H1 (cell line): ENCODE measurements around the gene STX12. TPM values are rescaled to one million over a fixed set of nuclear protein-coding genes. Genes with fewer than 3 reads are reported as not detected.

Experiments used
- CTCF ChIA-PET: fragments of 300-600 bp; sonication (Branson Sonifier 250); formaldehyde crosslinking; loops from one replicate; lab custom pipeline; 2021; ENCODE audit not compliant: partially characterized antibody; lab: Charles Lee
- POLR2A ChIA-PET: fragments of 300-600 bp; sonication (Branson Sonifier 250); formaldehyde crosslinking; loops from one replicate; lab custom pipeline; 2021; ENCODE audit warnings: inconsistent platforms; ENCODE audit not compliant: partially characterized antibody; lab: Charles Lee
- DNase-seq, 2 experiments: peaks; one replicate each; pipeline versions ENCODE4 v3.0.0 to v3.0.0-alpha.2; 2010 to 2022; ENCODE audit warnings: low spot score in 2 of 2, low read depth in 1 of 2, mixed read lengths in 1 of 2
- FAIRE-seq: peaks from 2 replicates; lab custom pipeline; 2011; peaks lifted over from hg19 to GRCh38; lab: Jason Lieb, UNC
- H2AFZ ChIP-seq: 2 replicates; pipeline ENCODE4 v1.8.1; 2012; ENCODE audit warnings: low read length, inconsistent platforms
- H2AK5ac ChIP-seq: 2 replicates; pipeline ENCODE4 v1.6.1; 2013; ENCODE audit warnings: low read depth, low read length
- H2BK120ac ChIP-seq: replicated peaks from 2 replicates; pipeline ENCODE3; 2013; ENCODE audit warnings: low read depth, low read length, inconsistent platforms
- H2BK12ac ChIP-seq: 2 replicates; pipeline ENCODE4 v1.6.1; 2013; ENCODE audit warnings: low read depth, low read length
- H2BK15ac ChIP-seq: 2 replicates; pipeline ENCODE4 v1.6.1; 2013; ENCODE audit warnings: low read length
- H2BK20ac ChIP-seq: 2 replicates; pipeline ENCODE4 v1.6.1; 2013; ENCODE audit warnings: low read length
- H2BK5ac ChIP-seq: 2 replicates; pipeline ENCODE4 v1.6.1; 2013; ENCODE audit warnings: low read depth, low read length
- H3K14ac ChIP-seq: 2 replicates; pipeline ENCODE4 v1.6.1; 2013; ENCODE audit warnings: inconsistent platforms; ENCODE audit not compliant: insufficient read length
- H3K18ac ChIP-seq: 2 replicates; pipeline ENCODE4 v1.6.1; 2013; ENCODE audit warnings: low read length; ENCODE audit errors: extremely low read depth
- H3K23ac ChIP-seq: 2 replicates; pipeline ENCODE4 v1.6.1; 2013; ENCODE audit warnings: inconsistent platforms; ENCODE audit not compliant: insufficient read length
- H3K23me2 ChIP-seq: 2 replicates; pipeline ENCODE4 v1.6.1; 2013; ENCODE audit warnings: low read depth, low read length
- H3K27ac ChIP-seq: 2 replicates; pipeline ENCODE4 v1.6.1; 2011; ENCODE audit warnings: low read depth, low read length, inconsistent platforms
- H3K27me3 ChIP-seq, 4 experiments: replicated peaks in 1 of 4; 1 replicate in 1 of 4; 2 replicates in 3 of 4; pipeline versions ENCODE4 v1.6.1 to v1.8.1; 2011 to 2013; ENCODE audit warnings: low read length in 3 of 4, mild to moderate bottlenecking in 3 of 4, inconsistent platforms in 2 of 4, mixed read lengths in 2 of 4, moderate library complexity in 1 of 4; ENCODE audit not compliant: control insufficient read depth in 3 of 4, insufficient read depth in 3 of 4; ENCODE audit errors: extremely low read depth in 1 of 4
- H3K36me3 ChIP-seq, 4 experiments: 2 replicates each; pipeline versions ENCODE4 v1.6.1 to v1.8.1; 2011 to 2013; ENCODE audit warnings: mild to moderate bottlenecking in 4 of 4, low read length in 3 of 4, moderate library complexity in 2 of 4, control low read depth in 1 of 4, inconsistent platforms in 1 of 4; ENCODE audit not compliant: insufficient read depth in 4 of 4, control insufficient read depth in 2 of 4
- H3K4ac ChIP-seq: replicated peaks from 2 replicates; pipeline ENCODE3; 2013; ENCODE audit warnings: low read length, low read depth, mixed read lengths, inconsistent platforms; ENCODE audit not compliant: insufficient read length
- H3K4me1 ChIP-seq, 4 experiments: replicated peaks in 1 of 4; 1 replicate in 1 of 4; 2 replicates in 3 of 4; pipeline versions ENCODE4 v1.6.1 to v1.8.1; 2011 to 2013; ENCODE audit warnings: low read length in 3 of 4, inconsistent platforms in 2 of 4, mixed read lengths in 1 of 4; ENCODE audit not compliant: insufficient read depth in 4 of 4, control insufficient read depth in 3 of 4
- H3K4me2 ChIP-seq, 2 experiments: 2 replicates each; pipeline versions ENCODE4 v1.6.1 to v1.8.1; 2011 to 2013; ENCODE audit warnings: low read depth in 2 of 2, low read length in 2 of 2, control low read depth in 1 of 2, inconsistent platforms in 1 of 2, mild to moderate bottlenecking in 1 of 2; ENCODE audit not compliant: insufficient read depth in 1 of 2
- H3K4me3 ChIP-seq, 4 experiments: fragments of 200-600, 300-600 bp in 1 of 4; sonication (generic), shearing (Covaris generic), sonication (Bioruptor Twin) in 1 of 4; 2 replicates each; pipeline versions ENCODE4 v1.5.1 to v1.8.1; 2011 to 2016; ENCODE audit warnings: low read length in 4 of 4, low read depth in 3 of 4, control low read depth in 2 of 4, inconsistent platforms in 2 of 4, mild to moderate bottlenecking in 2 of 4, mixed read lengths in 1 of 4, moderate library complexity in 1 of 4; ENCODE audit not compliant: insufficient read depth in 2 of 4; ENCODE audit errors: extremely low read depth in 1 of 4
- H3K56ac ChIP-seq: replicated peaks from 2 replicates; pipeline ENCODE3; 2013; ENCODE audit warnings: low read depth, mild to moderate bottlenecking, mixed read lengths, low read length, inconsistent platforms; ENCODE audit not compliant: insufficient read length
- H3K79me1 ChIP-seq: 2 replicates; pipeline ENCODE4 v1.6.1; 2013; ENCODE audit warnings: low read depth, low read length, control low read depth
- H3K79me2 ChIP-seq, 2 experiments: 2 replicates each; pipeline versions ENCODE4 v1.6.1 to v1.8.1; 2012 to 2013; ENCODE audit warnings: low read length in 2 of 2, mild to moderate bottlenecking in 2 of 2, inconsistent platforms in 1 of 2; ENCODE audit not compliant: insufficient read depth in 2 of 2, control insufficient read depth in 1 of 2
- H3K9ac ChIP-seq, 4 experiments: replicated peaks in 1 of 4; 1 replicate in 1 of 4; 2 replicates in 3 of 4; pipeline versions ENCODE4 v1.6.1 to v1.8.1; 2011 to 2013; ENCODE audit warnings: low read depth in 3 of 4, low read length in 3 of 4, control low read depth in 2 of 4, mild to moderate bottlenecking in 2 of 4, moderate library complexity in 2 of 4, inconsistent platforms in 1 of 4; ENCODE audit errors: extremely low read depth in 1 of 4
- H3K9me3 ChIP-seq, 2 experiments: 2 replicates each; pipeline versions ENCODE4 v1.6.1 to v1.8.1; 2012 to 2013; ENCODE audit warnings: mild to moderate bottlenecking in 2 of 2, moderate library complexity in 2 of 2, control low read depth in 1 of 2, inconsistent platforms in 1 of 2, low read depth in 1 of 2, low read length in 1 of 2, mixed read lengths in 1 of 2; ENCODE audit not compliant: insufficient read depth in 2 of 2
- H4K20me1 ChIP-seq, 2 experiments: replicated peaks in 1 of 2; 2 replicates each; pipeline versions ENCODE3 to v1.8.1; 2011 to 2013; ENCODE audit warnings: inconsistent platforms in 2 of 2, low read length in 2 of 2, mild to moderate bottlenecking in 1 of 2; ENCODE audit not compliant: insufficient read depth in 2 of 2, control insufficient read depth in 1 of 2
- H4K5ac ChIP-seq: 2 replicates; pipeline ENCODE4 v1.6.1; 2013; ENCODE audit warnings: low read length, low read depth, mixed read lengths, inconsistent platforms; ENCODE audit not compliant: insufficient read length
- H4K8ac ChIP-seq: 2 replicates; pipeline ENCODE4 v1.8.0; 2013; ENCODE audit warnings: mild to moderate bottlenecking, moderate library complexity, low read length, inconsistent platforms; ENCODE audit not compliant: insufficient read depth; ENCODE audit errors: extremely low read depth
- H4K91ac ChIP-seq: replicated peaks from 2 replicates; pipeline ENCODE3; 2013; ENCODE audit warnings: low read length, mixed read lengths, inconsistent platforms; ENCODE audit not compliant: insufficient read length
- BCL11A ChIP-seq, 2 experiments: IDR thresholded peaks; one replicate each; pipeline ENCODE4 v1.6.1; 2011; ENCODE audit warnings: low read depth in 2 of 2, low read length in 2 of 2, mild to moderate bottlenecking in 2 of 2
- CBX8 ChIP-seq: fragments of 300-800, 300-1000 bp; sonication (generic); IDR thresholded peaks from 2 replicates; pipeline ENCODE4 v1.7.1; 2016; ENCODE audit warnings: low read depth, low read length, borderline replicate concordance
- CEBPB ChIP-seq: IDR thresholded peaks from 2 replicates; pipeline ENCODE4 v1.6.1; 2012; ENCODE audit warnings: low read depth, low read length
- EZH2 ChIP-seq: fragments of 200-600 bp; sonication (generic); IDR thresholded peaks from 2 replicates; pipeline ENCODE4 v1.7.1; 2012; ENCODE audit warnings: low read depth, mild to moderate bottlenecking, moderate library complexity, low read length, inconsistent platforms; ENCODE audit not compliant: severe bottlenecking
- NANOG ChIP-seq: IDR thresholded peaks from 2 replicates; pipeline ENCODE4 v1.6.1; 2011; ENCODE audit warnings: low read length, low read depth, mild to moderate bottlenecking, inconsistent platforms; ENCODE audit not compliant: insufficient read depth, poor library complexity, severe bottlenecking
- SUZ12 ChIP-seq: fragments of 200-600 bp; sonication (generic); IDR thresholded peaks from 2 replicates; pipeline ENCODE4 v1.6.1; 2012; ENCODE audit warnings: mild to moderate bottlenecking, inconsistent platforms, low read length, moderate library complexity, mixed read lengths
- ZNF274 ChIP-seq: IDR thresholded peaks from 2 replicates; pipeline ENCODE4 v1.7.0; 2012; ENCODE audit warnings: low read length, borderline replicate concordance; ENCODE audit errors: extremely low read depth
- WGBS, 2 experiments: shearing (Covaris generic) in 1 of 2; methylation state at CpG; one replicate each; pipeline versions ENCODE4 v1.1.6 to v1.1.7; 2013 to 2015; ENCODE audit warnings: low lambda C conversion rate in 2 of 2, mixed read lengths in 2 of 2, inconsistent platforms in 1 of 2, low coverage in 1 of 2, missing lambda C conversion rate in 1 of 2; ENCODE audit not compliant: insufficient replicate concordance in 2 of 2, insufficient coverage in 1 of 2, insufficient read length in 1 of 2; ENCODE audit errors: extremely low coverage in 1 of 2, missing lambda C conversion rate in 1 of 2; 5-methylcytosine and 5-hydroxymethylcytosine counted together
- polyA plus RNA-seq, 7 experiments: library from polyadenylated mRNA; depleted of rRNA in 3 of 7; stranded (reverse) in 5 of 7; unstranded in 2 of 7; fragments of >200 nt in 5 of 7; fragments of 200-250 nt in 2 of 7; gene quantifications; 1 replicate in 5 of 7; 2 replicates in 1 of 7; 4 replicates in 1 of 7; pipeline versions ENCODE4 v1.2.1 to v1.2.3, GENCODE V29; 2011 to 2013; ENCODE audit warnings: missing spikeins in 2 of 7, mixed read lengths in 2 of 7
- total RNA-seq: library from RNA; stranded (reverse); fragmentation: NEBNext Ultra II Directional; extraction: Animal tissue kit (Norgen Biotek cat#: 25700); gene quantifications from 2 replicates; pipeline ENCODE4 v1.2.1, GENCODE V29; 2021
- TF ChIP-seq, protein P1 (sequence below): IDR thresholded peaks from 2 replicates; pipeline ENCODE4 v1.6.1; 2012; ENCODE audit warnings: inconsistent platforms
- TF ChIP-seq, protein P2 (sequence below): IDR thresholded peaks from 2 replicates; pipeline ENCODE4 v1.6.1; 2012; ENCODE audit warnings: inconsistent platforms

STX12 gene
- total and polyA plus RNA-seq, 2 of the 8 experiments (the other 6 are each of a cell fraction or from before 2014, with no cell fraction given): 3.7 to 11.0 TPM

DNA sequence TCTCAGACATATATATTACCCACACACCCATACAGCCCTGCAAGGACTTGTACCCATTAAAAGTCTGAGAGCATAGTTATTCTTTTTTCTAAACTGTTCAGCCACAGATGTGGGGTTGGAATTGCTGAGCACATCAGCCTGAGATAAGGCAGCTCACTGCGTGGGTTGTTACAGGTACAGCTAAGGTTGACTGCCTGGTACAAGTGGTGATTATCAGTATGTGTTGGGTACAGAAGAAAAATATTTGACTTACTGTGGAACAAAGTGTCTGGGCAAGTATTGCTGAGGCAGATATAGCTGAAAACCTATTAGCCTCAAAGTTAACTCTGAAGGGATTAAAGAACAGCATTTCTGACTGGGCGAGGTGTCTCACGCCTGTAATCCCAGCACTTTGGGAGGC lies 5.0 kb downstream of the STX12 start:
- Histone ChIP-seq H3K23me2 (peaks cover 4% of the 10 kb centered on the region; the same call in 1 of the 2 replicates), H4K20me1 (no peaks in the 10 kb centered on the region), H3K79me1 (no peaks in the 10 kb centered on the region), H4K5ac (no peak overlapping the region), H3K4me3 (no peak overlapping the region), H3K9ac (no peak overlapping the region), H3K4ac (no peak overlapping the region), H3K4me1 (peaks cover 0 to 2% (median 0%) of the 10 kb centered on the region in 4 experiments; a peak in 1 of 7 replicates), H3K56ac (no peak overlapping the region), H3K14ac (no peak overlapping the region), H3K27ac (no peak overlapping the region)
- no peak for DNase-seq
- 74% methylated on average over 3 of the region's 3 CpGs; no CpG with 5 or more reads in 1 of the 2 experiments for WGBS, 2 experiments
- TF ChIP-seq EZH2 (no peak), NANOG (no peak), CBX8 (no peak), SUZ12 (no peak), ZNF274 (no peak), BCL11A (IDR thresholded peaks at IDR 0.05; ENCODE audit: low read depth in 2 of 2, low read length in 2 of 2) (no peak), CEBPB (no peak)
- TF ChIP-seq, protein P1, sequence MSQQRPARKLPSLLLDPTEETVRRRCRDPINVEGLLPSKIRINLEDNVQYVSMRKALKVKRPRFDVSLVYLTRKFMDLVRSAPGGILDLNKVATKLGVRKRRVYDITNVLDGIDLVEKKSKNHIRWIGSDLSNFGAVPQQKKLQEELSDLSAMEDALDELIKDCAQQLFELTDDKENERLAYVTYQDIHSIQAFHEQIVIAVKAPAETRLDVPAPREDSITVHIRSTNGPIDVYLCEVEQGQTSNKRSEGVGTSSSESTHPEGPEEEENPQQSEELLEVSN: no peak
- TF ChIP-seq, protein P2, sequence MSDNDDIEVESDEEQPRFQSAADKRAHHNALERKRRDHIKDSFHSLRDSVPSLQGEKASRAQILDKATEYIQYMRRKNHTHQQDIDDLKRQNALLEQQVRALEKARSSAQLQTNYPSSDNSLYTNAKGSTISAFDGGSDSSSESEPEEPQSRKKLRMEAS: no peak
- TF ChIP-seq, all 59 proteins: peak for 0
- H2BK15ac ChIP-seq: no peak overlapping the region
- H2AFZ ChIP-seq: no peak overlapping the region
- no peak for FAIRE-seq
- no peak overlapping the region for H3K4me2 ChIP-seq
- no peak overlapping the region for H2BK12ac ChIP-seq
- no peak overlapping the region for H4K91ac ChIP-seq
- no peak overlapping the region for H3K23ac ChIP-seq
- no peak overlapping the region for H4K8ac ChIP-seq
- H2AK5ac ChIP-seq: no peak overlapping the region
- H3K9me3 ChIP-seq: no peaks in the 10 kb centered on the region
- no peak overlapping the region for H3K18ac ChIP-seq
- H3K36me3 ChIP-seq: no peaks in the 10 kb centered on the region
- no peak overlapping the region for H2BK20ac ChIP-seq
- H2BK5ac ChIP-seq: no peak overlapping the region
- ChIA-PET CTCF (interaction anchor here (1.3 kb wide), 1 partner anchor 80 kb away, joined by 3 read pairs; no protein-coding TSS in a partner anchor), POLR2A (interaction anchor here (0.6 kb wide), 1 partner anchor 878 kb away, joined by 3 read pairs; the partner anchor contains the start of gene GPATCH3)
- H3K27me3 ChIP-seq: no peaks in the 10 kb centered on the region
- peaks cover 0 to 13% of the 10 kb centered on the region in 2 experiments; a peak in 1 of 4 replicates for H3K79me2 ChIP-seq
- no peak overlapping the region for H2BK120ac ChIP-seq
